GM18505 (cell line): ENCODE measurements around the gene SLC1A3.

Experiments
- ATAC-seq: cut with Tn5 transposase; IDR thresholded peaks from one replicate; pipeline ENCODE4 v1.9.1; 2021; ENCODE audit not compliant: unreplicated experiment
- POLR2A ChIP-seq: IDR thresholded peaks from 4 replicates; pipeline ENCODE4 v1.6.1; 2011; ENCODE audit warnings: borderline replicate concordance; ENCODE audit not compliant: insufficient read depth, insufficient read length; ENCODE audit errors: extremely low read depth

Gene SLC1A3

GRCh38 chr5:36724467-36725332 is 118.3 kb downstream of the SLC1A3 start:
- ATAC-seq = peak; percentile 72
- peak; percentile 85 for TF ChIP-seq POLR2A

GRCh38 chr5:36726317-36726716 is 119.9 kb downstream of the SLC1A3 start:
- no peak for TF ChIP-seq POLR2A
- ATAC-seq = no peak

GRCh38 chr5:36726767-36727166 is 120.4 kb downstream of the SLC1A3 start:
- no peak for ATAC-seq
- no peak for TF ChIP-seq POLR2A

- ATAC-seq = no peak
- no peak for TF ChIP-seq POLR2A
Observed at GRCh38 chr5:36728697-36729543, 122.5 kb downstream of the SLC1A3 start.

GRCh38 chr5:36730537-36731216 is 124.3 kb downstream of the SLC1A3 start:
- TF ChIP-seq POLR2A = no peak
- ATAC-seq = no peak

- no peak for ATAC-seq
- no peak for TF ChIP-seq POLR2A
Observed at GRCh38 chr5:36733183-36733582, 126.8 kb downstream of the SLC1A3 start.

- no peak for TF ChIP-seq POLR2A
- ATAC-seq = no peak
Observed at GRCh38 chr5:36734422-36734821, 128.0 kb downstream of the SLC1A3 start.

- no peak for TF ChIP-seq POLR2A
- ATAC-seq = no peak
Observed at GRCh38 chr5:36735891-36736290, 129.5 kb downstream of the SLC1A3 start.
